Measurements from ENCODE around the gene EMP3.

The EMP3 gene

DNA sequence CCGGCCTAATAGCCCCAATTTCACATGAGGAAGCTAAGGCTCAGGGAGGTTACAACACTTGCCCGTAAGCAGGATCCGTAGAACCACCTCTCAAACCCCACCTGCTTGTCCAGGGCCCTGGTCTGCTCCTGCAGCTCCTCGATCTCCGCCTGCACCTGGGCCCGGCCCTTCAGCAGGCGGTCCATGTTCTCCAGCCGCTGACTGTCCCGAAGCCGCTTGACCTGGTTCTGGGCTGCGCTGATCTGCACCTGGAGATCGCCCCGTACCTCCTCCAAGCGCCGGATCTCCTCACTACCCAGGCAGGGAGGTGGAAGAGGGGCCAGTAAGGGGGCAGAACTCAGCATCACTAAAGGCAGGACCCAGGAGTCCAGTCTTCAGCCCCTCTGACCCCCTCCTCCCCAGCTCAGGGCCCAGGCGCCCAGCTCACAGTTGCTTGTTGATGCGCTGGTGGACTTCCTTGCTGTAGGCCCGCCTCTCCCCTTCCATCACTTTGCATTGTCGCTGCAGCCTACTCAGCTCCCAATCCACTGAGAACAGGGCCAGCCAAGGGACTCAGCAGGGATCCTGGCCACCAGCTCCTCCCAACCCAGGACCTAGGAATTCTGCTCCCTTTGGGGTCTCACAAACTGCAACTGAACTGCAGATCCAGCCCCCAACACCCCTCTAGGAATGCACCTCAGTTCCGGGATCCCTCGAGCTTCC lies 6.9 kb upstream of the EMP3 start:
- FAIRE-seq = no peak

DNA sequence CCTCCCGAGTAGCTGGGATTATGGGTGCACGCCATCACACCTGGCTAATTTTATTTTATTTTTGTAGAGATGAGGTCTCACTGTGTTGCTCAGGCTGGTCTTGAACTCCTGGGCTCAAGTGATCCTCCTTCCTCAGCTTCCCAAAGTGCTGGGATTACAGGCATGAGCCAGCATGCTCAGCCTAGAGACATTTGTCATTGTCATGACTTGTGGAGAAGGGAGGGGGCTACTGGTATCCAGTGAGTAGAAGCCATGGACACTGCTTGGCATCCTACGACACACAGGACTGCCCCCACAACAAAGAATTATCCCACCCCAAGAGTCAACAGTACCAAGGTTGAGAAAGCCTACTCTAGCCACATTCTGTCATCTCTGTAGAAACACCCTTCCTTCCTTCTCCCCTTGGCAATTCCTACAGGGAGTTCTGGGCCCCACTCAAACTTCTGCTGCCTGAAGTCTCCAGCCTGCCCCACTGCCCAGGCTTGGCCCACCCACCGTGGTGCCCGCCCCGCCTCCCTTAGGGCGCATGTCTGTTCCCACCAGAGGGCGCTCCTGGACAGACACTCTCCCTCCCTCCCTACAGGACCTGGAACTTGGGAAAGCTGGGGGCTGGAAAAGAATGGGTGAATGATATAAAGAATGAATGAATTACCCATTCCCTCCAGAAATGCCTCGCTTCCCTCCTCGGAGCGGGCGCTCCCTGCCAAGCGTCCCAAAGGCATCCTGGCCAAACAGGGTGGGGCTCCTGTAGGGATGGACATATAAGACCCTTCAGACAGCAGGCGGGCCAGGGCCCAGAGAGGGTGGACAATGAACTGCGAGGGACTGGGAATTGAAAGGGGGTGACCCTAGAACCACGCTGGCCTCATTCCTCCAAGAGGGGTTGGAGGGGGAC lies 5.5 kb upstream of the EMP3 start:
- FAIRE-seq = no peak

DNA sequence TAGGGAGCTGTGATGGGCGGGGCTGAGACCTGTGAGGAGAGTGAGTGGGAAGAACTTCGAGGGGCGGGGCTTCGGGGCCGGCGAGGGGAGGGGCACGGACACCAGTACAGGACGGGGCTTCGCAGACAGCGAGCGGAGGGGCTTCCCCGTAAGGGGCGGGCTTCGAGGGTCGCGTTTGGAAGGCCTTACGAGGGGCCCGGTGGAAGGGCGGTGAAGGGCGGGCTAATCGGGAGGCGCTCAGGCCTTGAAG lies 4.1 kb upstream of the EMP3 start:
- FAIRE-seq = no peak

DNA sequence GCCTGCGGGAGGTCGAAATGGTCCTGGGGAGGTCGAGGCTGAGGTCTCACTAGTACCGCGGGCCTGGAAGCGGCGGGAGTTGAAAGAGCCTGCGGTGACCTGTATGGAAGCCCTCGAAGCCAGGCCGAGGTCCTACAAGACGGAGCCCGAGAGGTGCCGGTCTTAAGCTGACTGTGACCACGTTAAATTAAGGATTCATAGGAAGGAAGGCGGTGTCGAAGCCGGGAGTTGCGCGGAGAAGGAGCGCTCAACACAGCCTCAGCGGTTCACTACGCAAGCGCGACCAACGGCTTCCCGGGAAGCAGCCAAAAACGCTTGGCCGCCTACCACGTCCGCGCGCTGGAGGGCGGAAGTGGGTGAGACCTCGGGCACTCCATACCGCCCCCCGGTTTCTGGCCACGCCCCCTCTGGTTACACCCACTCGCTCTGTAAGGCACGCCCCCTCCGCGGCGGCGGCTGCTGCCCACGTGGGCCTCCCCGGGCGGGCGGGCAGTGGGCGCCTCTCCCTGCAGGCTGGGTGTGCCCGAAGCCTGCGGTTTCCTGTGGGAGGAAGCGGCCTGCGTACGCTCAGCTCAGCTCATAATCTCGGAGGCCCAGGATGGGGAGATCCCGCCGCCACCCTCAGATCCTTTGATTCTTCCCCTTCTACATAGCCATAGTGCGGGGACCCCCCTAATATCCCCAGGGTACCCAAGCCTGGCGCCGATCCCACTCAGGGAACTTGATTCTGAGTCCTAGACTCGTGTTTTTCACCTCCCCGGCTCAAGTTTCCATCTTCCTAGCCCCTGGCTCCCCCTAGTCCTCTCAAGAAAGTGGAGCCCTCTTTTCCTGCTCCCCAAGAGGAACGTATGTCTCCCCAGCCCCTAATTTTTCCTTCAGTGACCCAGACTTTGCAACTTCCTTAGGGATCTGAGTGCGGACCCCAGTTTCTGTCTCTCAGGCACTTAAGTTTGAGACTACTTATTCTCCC lies 3.4 kb upstream of the EMP3 start:
- no peak for FAIRE-seq

DNA sequence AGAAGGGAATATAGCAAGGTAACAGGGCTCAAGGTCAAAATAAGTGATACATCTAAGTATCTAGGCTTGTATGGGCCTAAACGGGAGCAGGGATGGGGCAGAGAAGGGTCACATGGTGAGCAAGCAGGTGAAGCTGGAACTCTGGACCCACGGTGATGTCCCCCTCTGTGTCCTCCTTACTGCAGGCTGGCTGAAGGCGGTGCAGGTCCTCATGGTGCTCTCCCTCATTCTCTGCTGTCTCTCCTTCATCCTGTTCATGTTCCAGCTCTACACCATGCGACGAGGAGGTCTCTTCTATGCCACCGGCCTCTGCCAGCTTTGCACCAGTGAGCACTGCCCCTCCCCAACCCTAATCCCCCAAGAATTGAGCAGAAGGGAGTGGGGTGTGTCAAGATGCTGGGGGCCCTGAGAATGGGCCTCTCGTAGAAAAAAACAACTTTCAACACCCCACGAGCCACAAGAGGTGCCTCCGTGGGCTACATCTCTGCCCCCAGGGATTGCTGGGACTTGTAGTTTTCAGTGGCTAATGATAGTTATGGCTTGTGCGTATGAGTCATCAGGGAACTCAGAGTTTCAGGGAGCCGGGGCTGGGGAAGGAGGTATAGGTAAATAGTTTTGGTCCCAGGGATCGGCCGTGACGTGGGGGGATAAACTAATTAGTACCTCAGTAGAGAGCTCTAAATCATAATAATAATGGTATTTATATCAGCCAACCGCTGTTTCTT lies 4.0 kb downstream of the EMP3 start:
- FAIRE-seq = no peak

DNA sequence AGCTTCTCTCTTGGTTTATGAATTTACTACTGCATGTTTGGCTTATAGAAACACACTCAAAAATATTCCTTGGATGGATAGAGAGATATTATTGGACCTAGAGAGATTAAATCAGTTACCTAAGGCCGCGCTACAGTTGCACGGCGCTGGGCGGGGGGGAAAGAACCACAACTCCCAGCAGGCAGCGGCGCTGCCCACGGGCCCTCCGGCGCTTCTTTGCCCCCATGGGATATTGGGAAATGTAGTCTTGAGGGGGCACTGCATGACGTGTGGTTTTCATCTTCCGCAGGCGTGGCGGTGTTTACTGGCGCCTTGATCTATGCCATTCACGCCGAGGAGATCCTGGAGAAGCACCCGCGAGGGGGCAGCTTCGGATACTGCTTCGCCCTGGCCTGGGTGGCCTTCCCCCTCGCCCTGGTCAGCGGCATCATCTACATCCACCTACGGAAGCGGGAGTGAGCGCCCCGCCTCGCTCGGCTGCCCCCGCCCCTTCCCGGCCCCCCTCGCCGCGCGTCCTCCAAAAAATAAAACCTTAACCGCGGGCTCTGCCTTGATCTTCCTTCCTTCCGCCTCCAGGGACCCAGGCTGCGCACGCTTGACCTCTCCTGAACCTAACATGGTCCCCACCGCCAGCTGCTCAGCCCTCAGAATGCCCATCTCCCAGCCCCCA lies 4.8 kb downstream of the EMP3 start:
- no peak for FAIRE-seq

DNA sequence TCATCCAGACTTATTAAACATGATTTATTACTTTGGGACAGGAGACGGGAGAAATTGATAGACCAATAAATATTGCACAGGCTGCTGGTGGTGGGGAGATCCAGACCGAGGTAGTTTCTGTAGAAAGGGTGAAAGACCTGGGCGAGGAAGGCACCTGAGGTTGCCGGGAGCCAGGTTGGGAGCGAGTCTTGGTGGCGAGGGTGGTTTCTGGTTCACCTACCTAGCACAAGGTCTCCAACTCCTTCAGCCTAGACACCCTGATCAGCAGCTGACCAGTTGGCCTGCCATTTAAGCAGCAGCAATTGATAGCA lies 7.0 kb downstream of the EMP3 start:
- FAIRE-seq = no peak

DNA sequence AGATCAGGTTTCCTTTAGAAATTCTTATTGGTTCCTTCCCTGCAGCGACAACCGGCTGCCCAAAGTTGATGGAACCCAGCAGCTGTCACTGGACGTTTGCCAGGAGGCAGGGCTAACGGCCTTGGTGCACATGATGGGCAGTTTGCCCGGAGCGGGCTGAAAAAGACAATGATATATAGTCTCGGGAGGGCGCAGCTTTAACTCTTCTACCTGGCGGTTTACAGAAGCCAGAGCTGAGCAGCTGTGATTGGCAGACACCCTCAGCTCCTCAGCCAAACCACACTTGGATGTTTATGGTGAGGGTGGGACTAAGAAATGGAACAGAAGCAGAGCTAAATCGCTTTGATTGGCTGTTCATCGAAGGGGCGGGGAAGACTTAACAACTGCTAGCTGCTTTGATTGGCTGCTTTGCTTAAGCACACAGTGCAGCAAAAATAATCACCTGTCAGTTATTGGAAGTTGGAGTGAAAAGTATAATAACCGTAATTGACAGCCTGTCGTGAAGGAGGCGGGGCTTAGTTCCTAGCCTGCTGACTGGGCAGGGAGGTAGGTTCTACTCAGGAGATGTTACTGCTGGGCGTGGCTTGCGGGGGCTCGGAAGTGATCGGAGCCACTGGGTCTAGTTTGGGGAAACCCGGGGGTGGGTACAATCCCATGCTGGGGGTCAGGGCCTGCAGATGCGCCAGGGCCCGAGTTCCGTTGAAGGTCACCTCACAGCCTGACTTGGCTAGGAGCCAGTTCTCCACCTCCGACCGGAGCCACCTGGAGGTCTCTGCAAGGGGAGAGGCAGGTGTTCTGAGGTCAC lies 7.5 kb downstream of the EMP3 start:
- FAIRE-seq = peak; percentile 91

DNA sequence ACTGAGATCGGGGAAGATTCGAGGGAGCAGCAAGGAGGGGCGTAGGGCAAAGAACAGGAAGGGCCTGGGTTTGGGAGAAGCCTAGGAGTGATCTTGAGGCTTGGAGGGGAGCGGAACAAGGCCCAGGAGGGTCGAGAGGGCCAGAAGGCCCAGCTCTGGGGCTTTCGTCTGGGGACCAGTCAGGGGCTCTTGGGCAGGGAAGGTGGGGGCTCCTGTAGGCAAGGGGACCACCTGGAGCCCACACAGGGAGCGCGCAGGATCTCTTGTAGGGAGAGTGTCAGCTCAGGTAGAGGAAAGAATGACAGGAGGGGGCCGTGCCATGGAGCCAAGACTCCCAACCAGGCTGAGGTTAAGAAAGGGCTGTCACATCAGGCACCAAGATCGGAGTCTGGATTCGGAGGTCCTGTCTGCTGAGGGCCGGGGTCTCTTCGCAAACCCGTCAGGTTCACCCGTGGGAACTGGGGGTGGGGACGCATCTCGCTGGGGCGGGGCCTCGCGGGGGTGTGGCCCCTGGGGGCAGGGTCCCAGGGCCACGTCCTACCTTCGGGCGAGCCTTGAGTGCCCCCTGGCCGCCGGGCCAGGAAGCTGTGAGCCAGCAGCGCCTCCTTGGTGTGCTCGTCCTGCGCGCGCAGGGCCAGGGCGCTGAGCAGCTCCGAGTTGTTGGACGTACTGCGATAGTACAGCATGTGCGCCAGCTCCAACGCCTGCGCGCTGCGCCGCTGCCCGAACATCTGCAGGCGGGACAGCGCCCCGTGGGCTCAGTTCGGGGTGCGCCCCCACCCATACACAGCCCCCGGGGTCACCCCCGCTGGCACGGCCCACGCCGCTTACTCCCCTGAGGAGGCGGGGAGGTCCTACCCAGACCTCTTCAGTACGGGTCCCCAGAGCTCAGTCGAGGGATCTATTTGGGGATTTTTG lies 8.4 kb downstream of the EMP3 start:
- FAIRE-seq = no peak

DNA sequence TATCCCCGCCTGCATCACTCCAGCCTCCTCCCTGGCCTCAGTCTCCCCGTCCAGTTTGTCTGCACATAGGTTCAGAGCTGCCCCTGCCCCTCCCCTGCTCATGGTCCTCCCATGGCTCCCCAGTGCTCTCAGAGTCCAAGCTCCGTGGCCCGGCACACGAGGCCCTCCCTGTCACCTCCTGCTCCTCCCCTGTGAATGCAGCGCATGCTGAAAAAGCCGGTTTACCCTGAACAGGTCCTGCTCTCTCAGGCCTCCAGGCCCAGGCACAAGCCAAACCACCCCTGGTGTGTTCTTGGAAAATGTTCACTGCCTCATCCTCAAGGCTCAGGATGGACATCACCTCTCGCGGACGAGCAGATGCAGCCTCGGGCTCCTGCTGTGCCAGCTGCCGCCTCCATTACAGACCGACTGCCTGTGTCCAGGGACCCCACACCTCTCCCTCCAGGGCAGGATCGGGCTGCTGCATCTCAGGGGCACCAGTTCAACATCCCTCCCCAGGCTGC lies 13.0 kb downstream of the EMP3 start:
- FAIRE-seq = no peak

DNA sequence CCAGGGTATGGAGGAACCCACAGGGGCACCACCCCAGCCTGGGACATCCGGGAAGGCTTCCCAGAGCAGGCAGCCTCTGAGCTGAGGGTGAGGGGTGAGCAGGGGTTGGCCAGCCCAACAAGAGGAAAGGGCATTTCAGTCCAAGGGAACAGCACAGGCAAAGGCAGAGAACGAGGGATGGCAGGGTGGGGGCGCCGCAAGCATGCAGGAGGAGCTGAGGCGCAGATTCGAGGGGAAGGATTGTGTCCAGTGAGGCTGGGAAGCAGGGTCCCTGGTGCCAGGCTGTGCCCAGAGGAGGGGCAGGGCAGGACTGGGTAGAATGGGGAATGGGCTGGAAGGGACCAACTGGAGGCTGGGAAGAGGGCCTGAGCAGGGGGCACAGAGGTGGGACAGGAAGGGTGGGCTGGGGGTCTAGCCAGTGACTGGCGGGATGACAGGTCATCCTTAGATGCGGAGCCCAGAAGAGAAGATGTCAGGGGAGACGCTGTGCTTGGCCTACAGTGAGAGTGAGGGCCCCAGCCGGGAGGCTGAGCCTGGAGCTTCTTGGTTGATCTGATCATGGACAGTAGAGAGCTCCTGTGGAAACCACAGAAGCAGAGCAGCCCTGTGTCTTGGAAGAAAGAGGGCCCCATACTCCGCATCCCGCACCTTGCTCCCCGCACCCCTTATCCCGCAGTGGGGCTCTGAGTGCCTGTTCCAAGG lies 13.6 kb downstream of the EMP3 start:
- no peak for FAIRE-seq

DNA sequence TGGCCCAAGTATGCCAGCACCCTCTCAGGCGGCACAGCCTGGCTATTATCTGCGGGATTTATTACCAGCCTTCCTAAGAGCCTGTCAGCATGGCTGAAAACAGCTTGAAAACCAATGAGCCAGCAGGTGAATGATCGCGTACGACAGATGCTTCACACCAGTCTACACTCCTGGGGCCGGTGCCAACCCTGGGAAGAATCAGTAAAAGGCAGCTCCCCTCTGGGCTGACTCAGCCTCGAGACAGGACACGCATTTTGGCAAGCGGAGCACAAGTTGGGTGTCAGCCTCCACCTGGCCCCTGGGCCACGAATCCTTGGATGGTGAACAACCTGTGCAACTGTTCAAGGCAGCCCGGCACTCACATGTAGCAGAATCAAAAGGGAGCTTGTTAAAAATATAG lies 15.6 kb downstream of the EMP3 start:
- no peak for FAIRE-seq

DNA sequence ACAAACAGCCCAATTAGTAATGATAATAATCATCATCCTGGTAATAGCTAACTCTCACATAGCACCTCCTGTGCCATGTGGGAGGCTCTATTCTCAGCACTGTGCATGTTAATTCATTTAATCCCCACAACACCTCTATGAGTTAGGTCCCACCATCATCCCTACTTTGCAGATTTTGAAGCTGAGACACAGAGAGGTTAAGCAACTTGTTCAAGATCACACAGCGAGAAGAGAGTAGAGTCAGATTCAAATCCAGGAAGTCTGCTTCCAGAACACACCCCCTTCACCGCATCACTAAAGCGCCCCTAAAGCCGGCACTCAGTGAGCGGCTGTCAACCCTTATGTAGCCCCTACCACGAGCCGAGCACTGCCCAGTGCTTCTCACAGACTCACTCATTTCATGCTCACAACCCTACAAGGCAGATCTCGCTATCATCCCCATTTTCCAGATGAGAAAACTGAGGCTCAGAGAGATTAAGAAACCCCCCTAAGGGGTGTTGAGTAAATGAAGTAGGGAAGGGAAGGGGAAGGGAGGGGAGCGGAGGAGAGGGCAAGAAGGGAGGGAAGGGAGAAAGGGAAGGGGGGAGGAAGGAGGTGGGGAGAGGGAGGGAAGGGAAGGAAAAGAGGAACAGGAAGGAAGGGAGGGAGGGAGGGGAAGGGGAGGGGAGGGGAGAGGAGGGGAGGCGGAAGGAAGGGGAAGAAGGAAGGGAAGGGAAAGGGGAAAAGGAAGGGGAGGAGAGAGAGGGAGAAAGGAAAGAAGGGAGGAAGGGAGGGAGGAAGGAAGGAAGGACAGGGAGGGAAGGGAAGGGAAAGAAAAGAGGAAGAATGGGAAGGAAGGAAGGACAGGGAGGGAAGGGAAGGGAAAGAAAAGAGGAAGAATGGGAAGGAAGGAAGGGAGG lies 16.4 kb downstream of the EMP3 start:
- no peak for FAIRE-seq

DNA sequence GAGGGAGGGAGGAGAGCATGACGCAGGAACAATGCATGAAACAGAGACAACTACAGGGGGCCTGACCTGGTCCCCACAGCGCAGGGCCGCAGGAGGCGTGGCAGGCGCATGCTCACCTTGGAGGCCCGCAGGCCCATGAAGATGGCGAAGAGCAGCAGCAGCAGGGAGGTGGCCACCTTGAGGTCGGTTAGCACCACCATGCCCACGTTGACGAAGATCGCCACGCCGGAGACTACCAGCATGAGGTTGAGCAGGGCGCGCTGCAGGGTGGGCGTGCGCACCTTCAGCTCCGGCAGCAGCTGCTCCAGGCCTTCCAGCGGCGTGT lies 17.0 kb downstream of the EMP3 start:
- no peak for FAIRE-seq

DNA sequence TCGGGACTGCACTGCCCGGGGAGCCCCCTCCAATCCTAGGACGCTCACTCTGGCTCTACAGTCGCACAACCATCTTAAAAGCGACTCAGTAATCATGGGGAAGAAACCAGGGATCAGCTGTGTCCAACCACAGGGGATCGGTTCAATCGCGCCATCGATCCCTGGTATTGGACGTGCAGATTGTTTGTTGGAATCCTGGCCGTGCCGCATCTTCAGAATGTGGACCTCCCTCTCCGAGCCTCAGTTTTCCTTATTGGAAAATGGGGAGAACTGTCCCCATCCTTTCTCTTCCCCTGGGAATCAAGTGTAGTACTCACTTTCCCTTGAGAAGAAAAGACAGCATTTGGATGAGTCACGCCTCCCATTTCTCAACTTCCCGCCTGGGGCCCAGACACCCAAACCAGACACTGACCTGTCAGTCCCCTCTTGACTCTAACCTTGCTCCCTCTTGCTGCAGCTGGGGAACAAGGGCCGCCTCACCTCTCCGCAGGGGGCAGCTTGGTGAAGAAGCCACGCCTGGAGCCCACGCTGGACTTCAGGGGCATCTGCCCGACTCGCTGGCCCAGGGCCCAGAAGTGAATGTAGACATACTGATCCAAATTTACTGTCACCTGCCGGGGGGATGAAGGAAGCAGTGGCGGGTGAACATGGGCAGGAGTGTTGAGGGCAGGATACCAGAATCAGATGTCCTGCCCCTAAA lies 17.6 kb downstream of the EMP3 start:
- no peak for FAIRE-seq

DNA sequence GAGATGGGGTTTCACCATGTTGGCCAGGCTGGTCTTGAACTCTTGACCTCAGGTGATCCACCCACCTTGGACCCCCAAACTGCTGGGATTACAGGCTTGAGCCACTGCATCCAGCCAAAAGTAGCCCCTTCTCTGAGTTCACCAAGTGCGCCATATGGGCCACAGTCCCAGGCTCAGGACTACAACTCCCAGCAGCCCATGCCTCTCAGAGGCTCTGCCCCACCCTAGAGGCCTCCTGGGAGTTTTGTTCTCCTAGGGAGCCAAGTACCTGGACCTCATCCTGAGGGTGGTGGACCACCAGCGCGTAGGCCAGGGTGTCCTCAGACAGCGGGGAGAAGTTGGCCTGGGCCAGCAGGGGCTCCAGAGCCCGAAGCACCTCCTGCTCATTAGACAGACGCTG lies 19.5 kb downstream of the EMP3 start:
- no peak for FAIRE-seq

DNA sequence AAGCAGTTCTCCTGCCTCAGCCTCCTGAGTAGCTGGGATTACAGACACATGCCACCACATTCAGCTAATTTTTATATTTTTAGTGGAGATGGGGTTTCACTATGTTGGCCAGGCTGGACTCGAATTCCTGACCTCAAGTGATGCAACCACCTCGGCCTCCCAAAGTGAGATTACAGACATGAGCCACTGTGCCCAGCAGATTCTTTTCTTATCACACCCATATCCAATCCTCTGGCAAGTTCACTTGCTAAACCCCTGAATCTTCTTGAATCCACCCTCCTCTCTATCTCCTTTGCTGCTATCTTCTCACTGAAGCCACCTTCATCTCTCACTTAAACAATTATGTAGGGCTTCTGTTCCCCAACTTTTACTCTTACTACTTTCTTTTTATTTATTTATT lies 20.8 kb downstream of the EMP3 start:
- no peak for FAIRE-seq

DNA sequence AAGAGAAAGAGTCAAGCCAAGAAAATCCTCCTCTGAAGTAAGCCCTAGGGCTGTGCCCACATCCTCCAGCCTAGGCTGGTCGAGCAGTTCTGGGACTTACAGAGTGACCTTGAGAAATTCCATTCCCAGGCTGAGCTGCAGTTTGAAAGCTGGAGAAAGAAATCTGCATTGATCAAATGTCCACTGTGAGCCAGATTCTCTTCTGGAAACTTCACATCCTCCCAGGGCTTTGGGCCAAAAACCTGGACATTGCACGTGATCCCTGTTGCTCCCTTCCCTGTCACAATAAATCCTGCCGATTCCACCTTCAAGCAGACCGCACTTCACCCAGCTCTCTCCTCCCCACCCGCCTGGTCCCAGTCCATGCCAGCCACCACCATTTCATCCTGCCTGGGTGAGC lies 22.7 kb downstream of the EMP3 start:
- FAIRE-seq = no peak

All from colon (tissue), 2 donors.